IPS DF 4.7 (cell line): ENCODE results near the gene RNF130.

Experiments
- DNase-seq: peaks from one replicate; pipeline ENCODE4 v3.0.0-alpha.2; 2013; ENCODE audit warnings: low spot score; ENCODE audit errors: extremely low read depth

The RNF130 gene

DNA sequence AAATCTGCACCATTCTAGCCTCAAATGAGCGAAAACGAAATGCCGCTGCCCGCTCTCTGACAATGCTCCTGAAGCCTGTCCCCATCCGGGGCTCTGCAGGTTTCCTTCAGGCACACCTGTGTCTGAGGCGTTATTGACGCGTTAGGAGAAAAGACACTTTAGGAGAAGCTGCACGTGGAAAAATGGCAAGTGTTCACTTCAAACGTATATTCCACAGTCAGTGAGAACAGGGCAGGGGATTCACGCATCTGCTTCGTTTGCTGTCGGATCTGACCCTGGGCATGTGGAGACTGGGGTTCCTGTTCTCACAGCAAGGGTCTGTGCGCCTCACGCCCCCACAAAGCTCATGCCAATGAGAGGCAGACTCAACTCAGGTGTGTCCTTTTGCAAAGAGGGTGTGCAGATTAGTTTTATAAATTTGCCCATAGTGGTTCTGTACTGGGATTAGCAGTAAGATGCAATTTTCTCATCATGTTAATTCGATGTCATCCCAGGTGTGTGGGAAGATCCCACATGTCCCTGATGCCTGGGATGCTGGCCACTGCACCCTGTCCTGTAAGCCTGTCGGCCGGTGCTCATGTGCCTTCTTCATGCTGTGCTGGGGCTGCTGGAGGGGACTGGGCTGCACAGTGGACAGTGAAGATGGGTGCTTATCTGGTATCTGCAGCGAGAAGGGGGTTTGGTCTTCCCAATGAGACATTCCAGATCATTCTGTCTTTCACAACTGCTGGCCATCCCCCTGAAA lies 152.6 kb downstream of the RNF130 start:
- DNase-seq: no peak

DNA sequence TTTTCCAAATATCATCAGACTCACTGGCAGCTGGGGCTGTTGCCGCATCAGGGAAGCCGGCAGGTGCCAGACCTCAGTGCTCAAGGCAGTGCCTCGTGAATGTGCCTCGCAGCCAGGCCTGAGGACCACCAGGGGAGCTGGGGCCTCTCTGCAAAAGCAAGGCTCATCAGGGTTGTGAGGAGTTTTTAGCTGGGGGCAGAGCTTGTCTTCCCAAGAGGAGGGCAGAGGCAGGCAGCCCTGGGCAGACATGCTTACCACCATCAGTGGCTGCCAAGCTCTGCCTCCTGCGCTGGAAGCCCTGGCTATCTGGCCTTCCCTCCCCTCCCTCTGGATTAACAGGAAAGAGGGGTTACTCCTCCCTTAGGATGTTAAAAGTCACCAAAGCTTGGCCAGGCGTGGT lies 155.0 kb downstream of the RNF130 start:
- DNase-seq: no peak

DNA sequence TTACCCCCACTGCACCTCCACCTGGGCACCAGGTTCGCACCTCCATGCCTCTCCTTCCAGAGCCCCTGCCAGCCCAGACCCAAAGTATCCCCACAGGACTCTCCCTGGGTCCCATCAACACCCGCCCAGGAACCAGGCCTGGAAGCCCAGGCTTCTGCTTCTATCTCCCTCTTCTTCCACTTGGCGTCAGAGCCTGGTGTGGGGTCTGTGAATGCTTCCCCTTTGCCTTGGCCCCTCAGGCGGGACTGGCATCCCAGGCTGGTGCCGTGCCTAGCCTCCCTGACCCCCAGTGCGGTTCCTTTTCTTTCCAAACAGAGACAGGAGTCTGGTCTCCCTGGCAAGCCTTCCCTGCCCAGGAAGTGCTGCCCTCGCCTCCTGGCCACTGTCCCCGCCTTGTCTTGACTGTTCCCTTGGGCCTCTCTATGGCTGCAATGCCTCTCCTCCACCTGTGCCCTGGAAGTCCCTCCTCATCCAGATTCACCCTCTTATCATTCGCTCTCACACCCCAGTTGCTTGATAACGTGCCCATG lies 156.1 kb downstream of the RNF130 start:
- DNase-seq: no peak

DNA sequence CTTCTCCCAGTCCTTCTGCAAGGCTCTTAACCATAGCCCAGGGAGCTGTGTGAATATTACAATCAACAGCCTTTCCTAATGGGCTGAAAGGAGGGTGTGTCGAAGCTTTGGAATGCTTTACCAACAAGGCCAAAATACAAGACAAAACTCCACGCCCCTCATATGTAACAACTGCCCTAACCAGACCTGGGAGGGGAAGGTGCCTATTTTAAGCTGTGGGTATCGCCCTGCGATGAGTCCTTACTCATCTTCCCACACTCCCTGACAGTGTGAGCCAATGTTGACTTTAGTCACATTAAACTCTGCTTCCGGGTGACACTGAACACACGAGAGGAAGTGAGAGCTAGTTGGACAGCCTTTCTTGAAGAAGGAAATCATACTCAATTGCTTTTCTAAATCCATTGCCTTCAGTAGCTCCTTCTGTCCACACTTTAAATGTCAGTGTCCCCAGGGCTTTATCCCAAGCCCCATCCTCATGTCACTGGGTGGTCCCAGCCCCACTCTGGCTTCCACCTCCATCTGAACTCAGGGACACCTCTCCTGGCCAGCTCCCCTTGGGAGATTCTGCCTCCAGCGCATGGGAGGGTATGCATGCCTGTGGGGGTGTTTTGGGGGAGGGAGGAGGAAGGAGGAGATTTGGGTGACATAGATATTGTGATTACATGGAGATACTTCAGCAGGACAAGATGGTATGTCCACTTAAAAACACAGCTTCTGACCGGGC lies 157.4 kb downstream of the RNF130 start:
- DNase-seq: no peak

DNA sequence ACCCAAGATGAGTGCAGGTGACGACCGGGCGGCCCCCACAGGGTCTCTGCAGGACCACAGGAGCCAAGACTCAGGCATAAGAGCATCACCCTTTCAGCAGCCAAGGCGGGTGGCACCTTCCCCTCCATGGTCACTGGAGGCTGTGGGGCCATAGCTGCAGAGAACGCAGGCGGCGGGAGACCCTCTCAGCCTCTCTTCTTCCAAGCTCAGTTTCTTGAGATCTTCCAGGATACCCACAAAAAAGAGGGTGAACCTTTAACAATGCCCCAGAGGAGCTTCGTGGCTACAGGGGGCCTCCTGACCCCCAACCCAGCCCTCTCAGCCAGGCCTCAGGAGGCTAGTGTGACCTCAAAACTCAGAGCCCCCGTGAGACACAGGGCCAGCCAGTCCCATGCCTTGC lies 158.1 kb downstream of the RNF130 start:
- DNase-seq: no peak

DNA sequence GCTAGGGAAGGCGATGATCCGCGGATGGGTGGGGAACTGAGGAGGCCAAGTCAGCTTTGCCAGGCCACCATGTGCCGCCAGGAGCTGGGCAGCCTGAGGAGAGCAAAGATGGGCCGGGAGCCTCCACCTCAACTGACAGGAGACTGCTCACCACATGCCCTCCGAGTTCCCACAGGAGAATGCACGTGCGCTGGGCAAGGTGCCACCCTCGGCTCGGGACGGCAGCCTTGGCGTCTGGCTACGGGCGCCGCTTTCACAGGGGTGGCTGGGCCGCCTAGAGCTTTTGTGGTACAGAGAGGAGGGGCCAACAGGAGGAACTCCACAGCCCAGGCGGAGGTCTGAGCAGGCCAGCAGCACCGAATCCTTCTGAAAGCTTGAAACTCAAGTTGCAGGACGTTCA lies 158.6 kb downstream of the RNF130 start:
- no peak for DNase-seq

DNA sequence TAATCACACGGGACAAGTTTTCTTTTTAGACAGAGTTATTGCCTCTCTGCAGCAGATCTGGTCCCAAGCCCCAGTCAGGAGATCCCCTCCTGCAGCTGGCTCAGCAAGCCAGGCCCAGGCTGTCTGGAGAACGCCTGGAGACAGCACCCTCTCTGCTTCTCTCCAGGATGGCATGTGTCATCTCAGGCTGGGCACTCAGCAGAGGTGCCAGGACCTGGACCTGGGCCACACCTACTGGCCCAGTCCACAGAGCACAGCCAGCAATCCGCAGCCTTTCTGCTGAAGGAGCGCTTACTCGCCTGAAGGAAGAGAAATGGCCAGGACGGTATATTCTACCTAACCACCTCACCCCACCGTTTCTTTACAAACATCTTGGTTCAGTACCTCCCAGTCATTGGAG lies 159.2 kb downstream of the RNF130 start:
- no peak for DNase-seq

DNA sequence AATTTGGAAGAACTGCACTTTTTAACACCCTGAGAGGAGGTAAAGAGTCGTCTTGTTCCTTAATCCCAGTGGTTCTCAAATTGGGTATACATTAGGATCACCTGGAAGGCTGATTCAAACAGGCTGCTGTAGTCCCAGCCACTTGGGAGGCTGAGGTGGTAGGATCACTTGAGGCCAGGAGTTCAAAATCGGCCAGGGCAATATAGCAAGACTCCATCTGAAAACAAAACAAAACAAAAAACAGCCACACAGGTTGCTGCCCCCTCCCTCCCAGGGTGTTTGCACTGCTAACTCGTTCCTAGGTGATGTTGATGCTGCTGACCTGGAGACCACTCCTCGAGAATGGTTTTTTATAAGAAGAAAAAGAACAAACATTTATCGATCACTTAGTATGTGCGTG lies 162.3 kb downstream of the RNF130 start:
- DNase-seq: no peak

DNA sequence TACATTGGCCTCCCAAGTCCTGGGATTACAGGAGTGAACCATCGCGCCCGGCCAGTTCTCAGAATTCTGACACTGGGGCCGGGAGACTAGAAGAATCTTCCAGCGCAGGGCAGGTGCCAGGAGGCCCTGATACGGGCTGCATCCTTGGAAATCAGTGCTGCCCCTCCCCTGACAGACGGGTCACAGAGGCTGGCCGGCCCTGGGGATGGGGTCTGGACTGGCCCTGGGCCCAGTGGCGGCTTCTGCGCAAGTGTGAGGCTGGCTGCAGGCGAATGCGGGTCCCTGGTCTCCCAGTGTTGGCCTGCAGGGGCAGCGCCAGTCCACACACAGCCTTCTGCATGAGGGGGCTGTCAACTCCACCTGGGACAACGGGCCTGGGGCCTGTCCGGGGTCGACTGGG lies 163.0 kb downstream of the RNF130 start:
- no peak for DNase-seq

DNA sequence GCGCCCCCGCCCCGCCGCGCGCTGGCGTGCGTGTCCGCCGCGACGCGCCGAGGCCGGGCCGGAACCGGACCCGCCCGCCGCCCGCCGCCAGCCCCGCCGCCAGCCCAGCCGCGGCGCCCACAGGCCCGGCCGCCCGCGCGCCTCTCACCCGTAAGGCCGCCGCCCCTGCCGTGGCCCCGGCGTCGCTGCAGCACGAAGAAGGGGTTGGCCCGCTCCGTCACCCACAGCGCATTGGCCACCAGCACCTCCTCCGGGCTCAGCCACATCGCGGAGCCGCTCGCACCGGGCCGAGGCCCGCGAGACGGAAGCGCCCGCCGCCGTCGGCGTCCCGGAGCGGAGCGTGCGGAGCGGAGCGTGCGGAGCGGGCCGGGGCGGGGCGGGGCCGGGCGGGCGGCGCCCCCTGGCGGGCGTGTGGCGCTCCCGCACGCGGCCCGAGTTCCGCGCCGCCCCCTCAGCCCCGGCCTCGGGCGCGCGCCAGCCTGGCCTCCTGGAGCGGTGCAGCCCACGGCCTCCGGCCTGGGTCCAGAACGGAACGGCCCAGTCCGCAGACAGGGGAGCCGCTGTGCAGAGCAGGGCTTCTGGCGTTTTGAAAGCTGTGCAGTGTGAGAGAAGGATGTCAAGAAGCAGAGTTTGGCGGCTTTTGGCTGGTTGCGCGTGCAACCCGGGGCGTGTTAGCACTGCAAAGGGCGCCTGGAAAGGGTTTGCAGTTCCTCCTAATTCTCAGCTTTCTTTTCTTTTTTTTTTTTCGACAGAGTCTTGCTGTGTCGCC lies 163.8 kb downstream of the RNF130 start, which contains the start of gene TBC1D9B:
TBC1D9B (minus strand) TSS at position 342 of the 769 bp plus-strand sequence; CDS start at position 266, 76 bp downstream.
- DNase-seq: no peak

DNA sequence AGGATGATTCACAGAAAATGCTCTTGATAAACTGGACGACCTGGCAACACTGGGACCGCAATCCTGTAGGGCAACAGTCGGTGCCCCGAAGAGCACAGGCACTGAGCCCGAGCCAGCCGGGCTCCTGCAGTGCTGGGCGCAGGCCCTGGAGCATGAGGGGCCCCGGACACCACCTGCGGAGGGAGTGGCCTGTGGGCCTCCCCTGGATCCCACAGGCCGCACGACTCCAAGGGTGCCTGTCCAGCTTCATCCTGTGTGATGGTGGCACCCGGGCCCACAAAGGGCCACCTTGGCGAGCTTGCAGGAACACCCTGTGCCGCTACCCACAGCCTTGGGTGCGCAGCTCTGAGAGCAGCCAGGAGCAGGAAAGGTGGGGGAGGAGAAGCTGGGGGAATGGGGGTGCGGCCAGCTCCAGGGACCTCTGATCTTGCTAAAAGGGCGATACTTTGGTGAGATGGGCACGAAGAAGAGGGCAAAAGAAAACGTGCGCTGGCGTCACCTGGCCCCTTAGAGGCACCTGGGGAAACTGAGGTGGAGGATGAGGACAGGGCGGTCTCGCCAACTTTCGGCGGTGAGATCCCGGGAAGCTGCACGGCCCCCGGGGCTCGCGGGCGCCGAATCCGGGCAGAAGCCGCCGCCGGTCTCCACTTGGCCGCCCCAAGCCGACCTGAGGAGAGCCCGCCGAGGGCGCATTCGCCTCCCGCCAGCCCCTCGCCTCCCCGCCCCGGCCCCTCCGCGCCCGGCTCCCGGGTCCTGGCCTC lies 164.6 kb downstream of the RNF130 start:
- no peak for DNase-seq

DNA sequence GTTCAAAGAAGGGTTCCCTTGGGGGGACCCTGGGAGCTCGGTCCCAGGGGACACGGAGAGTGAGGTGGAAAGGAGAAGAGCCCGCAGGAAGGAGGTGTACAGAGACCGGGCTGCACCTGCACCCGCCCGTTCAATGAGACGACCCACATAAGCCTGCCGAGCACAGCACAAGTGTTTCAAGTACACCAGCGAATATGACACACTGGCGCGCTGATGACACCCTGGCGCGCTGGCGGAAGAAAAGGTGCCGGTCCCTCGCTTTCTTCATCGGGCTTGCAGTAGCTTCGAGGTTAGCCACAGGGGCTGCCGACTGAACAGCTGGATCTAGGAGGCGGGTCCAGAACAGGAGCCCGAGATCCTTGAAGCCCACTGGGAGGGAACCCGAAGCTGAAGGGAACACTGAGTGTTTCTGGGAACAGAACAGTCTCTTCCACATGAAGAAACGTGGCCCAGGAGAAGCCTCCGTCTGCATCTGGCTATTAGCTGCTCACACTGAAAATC lies 165.2 kb downstream of the RNF130 start:
- DNase-seq: no peak

DNA sequence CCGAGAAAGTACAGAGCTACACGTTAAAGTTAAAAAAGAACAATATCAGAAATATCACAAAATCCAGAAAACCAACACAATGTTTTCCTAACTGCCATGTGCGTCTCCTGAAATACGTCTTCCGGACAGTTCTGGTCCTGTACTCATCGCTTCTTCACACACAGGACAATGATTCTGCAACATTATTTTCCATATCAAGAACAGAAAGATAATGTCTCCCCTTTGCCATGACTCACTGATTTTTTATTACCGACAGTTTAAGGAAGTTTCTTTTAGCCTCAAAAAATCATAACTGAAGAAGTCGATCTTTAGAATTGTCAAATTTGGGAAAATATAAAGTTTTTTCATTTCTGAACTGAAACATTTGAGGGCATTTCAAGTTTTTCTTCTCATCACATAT lies 166.4 kb downstream of the RNF130 start:
- DNase-seq: no peak
